Forelimb muscle (tissue), 1 donor: ENCODE data around the gene LSM3. TPM values are rescaled to one million over a fixed set of nuclear protein-coding genes. Genes with fewer than 3 reads are reported as not detected.
A peak's percentile ranks its signal among the peaks of the same experiment; 100 is the strongest.

Experiments
- DNase-seq: peaks from one replicate; pipeline ENCODE4 v3.0.0-alpha.2; 2013; ENCODE audit warnings: low read depth
- polyA plus RNA-seq: library from polyadenylated mRNA; unstranded; fragments of 120-200 nt; gene quantifications from one replicate; pipeline ENCODE4 v1.2.1, GENCODE V29; 2013; ENCODE audit not compliant: insufficient read length

Gene LSM3
- 10.7 TPM for polyA plus RNA-seq

- DNase-seq = peak; percentile 98
These were observed at the start of gene LSM3, which contains the start of gene XPC for GRCh38 chr3:14178247-14179113. Gene LSM3 (plus strand): TSS chr3:14178817. CDS start chr3:14178861, 44 bp downstream. Gene XPC (minus strand): TSS chr3:14178601. CDS start chr3:14178568, 33 bp downstream.

GRCh38 chr3:14129296-14129695 lies 49.3 kb upstream of the LSM3 start:
- DNase-seq = no peak

- DNase-seq = no peak
These were observed 48.4 kb upstream of the LSM3 start for GRCh38 chr3:14130230-14130629.

- DNase-seq = no peak
These were observed 47.9 kb upstream of the LSM3 start for GRCh38 chr3:14130707-14131106.

- no peak for DNase-seq
These were observed 47.5 kb upstream of the LSM3 start for GRCh38 chr3:14131134-14131533.

- DNase-seq = no peak
These were observed 46.5 kb upstream of the LSM3 start for GRCh38 chr3:14132120-14132519.

- DNase-seq = no peak
These were observed 45.9 kb upstream of the LSM3 start for GRCh38 chr3:14132689-14133088.

- no peak for DNase-seq
These were observed 45.3 kb upstream of the LSM3 start for GRCh38 chr3:14133188-14133800.

- no peak for DNase-seq
These were observed 44.7 kb upstream of the LSM3 start for GRCh38 chr3:14133876-14134275.

- DNase-seq = no peak
These were observed 44.3 kb upstream of the LSM3 start for GRCh38 chr3:14134291-14134690.

- no peak for DNase-seq
These were observed 43.0 kb upstream of the LSM3 start for GRCh38 chr3:14135581-14135980.

- DNase-seq = no peak
These were observed 41.6 kb upstream of the LSM3 start for GRCh38 chr3:14137004-14137403.

GRCh38 chr3:14137445-14137844 lies 41.2 kb upstream of the LSM3 start:
- DNase-seq = no peak

- no peak for DNase-seq
These were observed 40.3 kb upstream of the LSM3 start for GRCh38 chr3:14138109-14138877.

GRCh38 chr3:14138878-14139655 lies 39.5 kb upstream of the LSM3 start:
- no peak for DNase-seq

GRCh38 chr3:14139771-14140170 lies 38.8 kb upstream of the LSM3 start:
- DNase-seq = no peak

- no peak for DNase-seq
These were observed 37.9 kb upstream of the LSM3 start for GRCh38 chr3:14140668-14141067.

- no peak for DNase-seq
These were observed 37.5 kb upstream of the LSM3 start for GRCh38 chr3:14141144-14141543.

- no peak for DNase-seq
These were observed 36.8 kb upstream of the LSM3 start for GRCh38 chr3:14141602-14142341.

GRCh38 chr3:14142567-14143270 lies 35.9 kb upstream of the LSM3 start:
- DNase-seq = no peak
